ENCODE measurements around the gene RPL23. TPM values are rescaled to one million over a fixed set of nuclear protein-coding genes. Genes with fewer than 3 reads are reported as not detected.

RPL23 gene
- total RNA-seq, 2 donors from 2014 or later: 1,194 to 1,262 TPM

- H3K9me3 ChIP-seq (ENCODE audit: control insufficient read depth, low read length): no peaks in the 10 kb centered on the region
- H3K4me3 ChIP-seq (ENCODE audit: low read length): peak overlapping the region; percentile 93
- no peak for DNase-seq
- H3K36me3 ChIP-seq (ENCODE audit: control insufficient read depth, insufficient read depth, low read length): peaks cover 43% of the 10 kb centered on the region
- no peak for TF ChIP-seq CTCF (conservative IDR thresholded peaks at IDR 0.05)
- H3K4me3 Mint-ChIP-seq: peak overlapping the region; percentile 100
- peaks cover 11% of the 10 kb centered on the region for H3K4me1 ChIP-seq (ENCODE audit: control insufficient read depth, insufficient read depth, low read length)
- WGBS, 2 experiments (ENCODE audit: insufficient coverage in 1 of 2, insufficient read length in 1 of 2): 86 to 87% methylated on average over 3 to 5 of the region's 5 CpGs
- peak overlapping the region; percentile 97 for H3K27ac Mint-ChIP-seq
- no peaks in the 10 kb centered on the region for H3K27me3 Mint-ChIP-seq (ENCODE audit: insufficient read depth)
- peak overlapping the region; percentile 92 for H3K9ac ChIP-seq (ENCODE audit: extremely low read depth, low read length, poor library complexity, severe bottlenecking)
- H3K36me3 Mint-ChIP-seq (ENCODE audit: low read depth): peaks cover 5% of the 10 kb centered on the region
- H3K9me3 Mint-ChIP-seq: no peaks in the 10 kb centered on the region
- peaks cover 28% of the 10 kb centered on the region for H3K4me1 Mint-ChIP-seq
- no peak overlapping the region for H3K27ac ChIP-seq (ENCODE audit: low read depth, low read length)
- H3K27me3 ChIP-seq (ENCODE audit: control insufficient read depth, insufficient read depth, low read length, poor library complexity, severe bottlenecking): no peaks in the 10 kb centered on the region
Measured at GRCh38 chr17:38872027-38872511, 18.5 kb upstream of the RPL23 start.

- peak overlapping the region; percentile 93 for H3K4me3 ChIP-seq (ENCODE audit: low read length)
- no peaks in the 10 kb centered on the region for H3K27me3 Mint-ChIP-seq (ENCODE audit: insufficient read depth)
- peak; percentile 91 for DNase-seq
- no peaks in the 10 kb centered on the region for H3K9me3 ChIP-seq (ENCODE audit: control insufficient read depth, low read length)
- H3K9me3 Mint-ChIP-seq: no peaks in the 10 kb centered on the region
- no peak for TF ChIP-seq CTCF (conservative IDR thresholded peaks at IDR 0.05)
- peaks cover 40% of the 10 kb centered on the region for H3K36me3 ChIP-seq (ENCODE audit: control insufficient read depth, insufficient read depth, low read length)
- H3K4me1 ChIP-seq (ENCODE audit: control insufficient read depth, insufficient read depth, low read length): peaks cover 11% of the 10 kb centered on the region
- peak overlapping the region; percentile 97 for H3K27ac Mint-ChIP-seq
- peaks cover 28% of the 10 kb centered on the region for H3K4me1 Mint-ChIP-seq
- peak overlapping the region; percentile 92 for H3K9ac ChIP-seq (ENCODE audit: extremely low read depth, low read length, poor library complexity, severe bottlenecking)
- WGBS, 2 experiments (ENCODE audit: insufficient coverage in 1 of 2, insufficient read length in 1 of 2): 37 to 92% methylated on average over 3 to 9 of the region's 11 CpGs
- H3K27me3 ChIP-seq (ENCODE audit: control insufficient read depth, insufficient read depth, low read length, poor library complexity, severe bottlenecking): no peaks in the 10 kb centered on the region
- no peak overlapping the region for H3K27ac ChIP-seq (ENCODE audit: low read depth, low read length)
- H3K4me3 Mint-ChIP-seq: peak overlapping the region; percentile 100
- H3K36me3 Mint-ChIP-seq (ENCODE audit: low read depth): peaks cover 3% of the 10 kb centered on the region
Measured at GRCh38 chr17:38871247-38872015, 17.9 kb upstream of the RPL23 start.

GRCh38 chr17:38870259-38871165 is 17.0 kb upstream of the RPL23 start:
- H3K36me3 Mint-ChIP-seq (ENCODE audit: low read depth): peaks cover 3% of the 10 kb centered on the region
- H3K4me1 ChIP-seq (ENCODE audit: control insufficient read depth, insufficient read depth, low read length): peaks cover 11% of the 10 kb centered on the region

More at GRCh38 chr17:38870259-38871165, 17.0 kb upstream of the RPL23 start:
- Histone ChIP-seq H3K36me3 (ENCODE audit: control insufficient read depth, insufficient read depth, low read length) (peaks cover 35% of the 10 kb centered on the region), H3K27me3 (ENCODE audit: control insufficient read depth, insufficient read depth, low read length, poor library complexity, severe bottlenecking) (no peaks in the 10 kb centered on the region), H3K4me3 (ENCODE audit: low read length) (peak overlapping the region; percentile 93), H3K27ac (ENCODE audit: low read depth, low read length) (peak overlapping the region; percentile 84), H3K9me3 (ENCODE audit: control insufficient read depth, low read length) (no peaks in the 10 kb centered on the region), H3K9ac (ENCODE audit: extremely low read depth, low read length, poor library complexity, severe bottlenecking) (peak overlapping the region; percentile 92)
- Mint-ChIP-seq H3K27me3 (ENCODE audit: insufficient read depth) (no peaks in the 10 kb centered on the region), H3K9me3 (no peaks in the 10 kb centered on the region), H3K27ac (peak overlapping the region; percentile 99), H3K4me3 (peak overlapping the region; percentile 100), H3K4me1 (peaks cover 28% of the 10 kb centered on the region)
- DNase-seq: no peak
- WGBS, 2 experiments (ENCODE audit: insufficient coverage in 1 of 2, insufficient read length in 1 of 2): 0% methylated on average over 2 to 30 of the region's 56 CpGs
- no peak for TF ChIP-seq CTCF (conservative IDR thresholded peaks at IDR 0.05)

Data from endodermal cell (in vitro differentiated cells).